GM12891 (cell line): ENCODE results near the gene TAAR1.
"Not testable (repeated sequence)": the region's sequence is repeated elsewhere in the genome, so short reads cannot be mapped to it uniquely, and the experiment has no call there.

Source experiments
- DNase-seq: peaks from one replicate; pipeline ENCODE4 v3.0.0; 2011; ENCODE audit warnings: low spot score; ENCODE audit not compliant: insufficient read length
- FAIRE-seq: peaks from 2 replicates; lab custom pipeline; 2011; peaks lifted over from hg19 to GRCh38; lab: Jason Lieb, UNC
- PAX5 ChIP-seq: IDR thresholded peaks from 2 replicates; pipeline ENCODE4 v1.6.1; 2011; ENCODE audit warnings: low read length, moderate library complexity, mild to moderate bottlenecking; ENCODE audit not compliant: insufficient read depth, severe bottlenecking
- POLR2A ChIP-seq: IDR thresholded peaks from 2 replicates; pipeline ENCODE4 v1.6.1; 2011; ENCODE audit warnings: low read depth, low read length, control low read depth
- POLR2AphosphoS5 ChIP-seq: IDR thresholded peaks from 2 replicates; pipeline ENCODE4 v1.6.1; 2011; ENCODE audit warnings: low read depth, low read length, control low read depth
- POU2F2 ChIP-seq: IDR thresholded peaks from 2 replicates; pipeline ENCODE4 v1.6.1; 2011; ENCODE audit warnings: low read depth, mild to moderate bottlenecking, control low read depth, low read length, moderate library complexity
- SPI1 ChIP-seq: IDR thresholded peaks from 2 replicates; pipeline ENCODE4 v1.6.1; 2011; ENCODE audit warnings: low read depth, low read length, control low read depth
- TAF1 ChIP-seq: IDR thresholded peaks from 2 replicates; pipeline ENCODE4 v1.6.1; 2011; ENCODE audit warnings: low read depth, low read length, control low read depth

TAAR1 gene

DNA sequence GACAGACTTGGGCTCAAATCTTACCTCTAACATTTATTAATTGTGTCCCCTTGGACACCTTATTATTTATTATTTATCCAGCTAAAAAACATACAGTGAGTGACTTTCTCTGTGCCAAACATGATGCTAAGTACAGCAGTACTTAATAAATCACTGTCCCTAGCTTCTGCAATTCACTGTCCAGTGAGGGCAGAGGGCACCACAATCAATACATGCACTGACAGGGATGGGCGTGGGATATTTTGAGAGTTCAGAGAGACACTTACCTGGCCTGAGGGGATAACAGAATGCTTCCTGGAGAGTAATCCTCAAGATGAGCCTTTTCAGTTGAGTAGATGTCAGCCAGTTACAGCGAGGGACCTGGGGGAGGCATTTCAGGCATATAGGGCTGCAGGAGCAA lies 25.6 kb downstream of the TAAR1 start:
- no peak for DNase-seq
- no peak for TF ChIP-seq TAF1
- FAIRE-seq = no peak

DNA sequence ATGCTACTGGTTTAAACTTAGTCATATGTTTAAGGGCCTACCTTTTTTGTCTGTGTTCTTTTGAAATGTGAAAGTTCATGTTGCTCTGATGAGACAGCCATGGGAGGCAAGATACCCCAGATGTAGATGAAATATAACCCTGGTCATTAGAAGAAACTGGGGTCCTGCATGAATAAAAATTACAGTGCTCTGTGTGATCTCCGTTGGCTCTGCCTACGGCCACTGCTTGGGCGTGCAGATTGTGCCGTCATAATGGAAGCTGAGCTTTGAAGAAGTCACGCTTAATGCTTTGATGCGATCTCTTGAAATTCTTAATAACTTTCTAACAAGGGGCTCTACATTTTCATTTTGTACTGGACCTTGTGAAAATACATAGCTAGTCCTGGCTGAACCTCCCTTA lies 34.8 kb downstream of the TAAR1 start, which contains the start of gene TAAR2:
TAAR2 (minus strand) TSS at position 101 of the 400 bp plus-strand sequence; CDS start at position 101, 0 bp downstream.
- TF ChIP-seq POU2F2 (no peak), POLR2A (no peak), TAF1 (no peak), PAX5 (no peak), POLR2AphosphoS5 (no peak), SPI1 (no peak)
- DNase-seq (no peak), FAIRE-seq (no peak)

DNA sequence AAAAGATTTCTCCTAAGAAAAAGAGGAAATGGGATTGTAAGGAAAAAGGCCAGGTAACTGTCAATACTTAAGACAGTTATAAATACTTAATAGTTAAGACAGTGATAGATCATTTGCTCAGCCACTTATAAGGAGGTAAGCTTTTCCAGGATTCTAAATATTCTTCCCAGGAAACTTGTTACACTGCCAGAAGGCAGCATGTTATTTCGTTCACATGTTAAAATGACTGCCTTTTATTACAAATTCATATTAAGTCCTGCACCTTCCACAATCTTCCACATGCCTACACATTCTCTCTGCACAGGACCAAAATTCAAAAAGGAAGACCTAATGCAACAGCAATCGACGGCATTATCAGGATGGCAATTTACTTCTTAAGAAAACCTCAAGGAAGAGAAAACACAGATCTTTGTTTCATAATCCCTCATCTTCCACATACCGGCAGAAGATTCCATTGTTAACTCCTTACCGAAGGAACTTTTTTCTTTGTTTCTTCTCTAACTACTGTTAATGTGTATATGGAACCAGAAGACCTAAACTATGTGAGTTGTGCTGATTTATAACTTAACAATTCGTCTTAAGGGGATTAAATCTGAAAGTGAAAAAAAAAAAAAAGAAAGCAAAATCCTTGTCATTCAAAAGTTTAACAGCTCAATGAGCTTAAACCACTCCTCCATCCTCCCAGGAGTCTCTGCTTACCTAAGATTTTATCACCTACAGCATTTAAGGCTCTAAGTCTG lies 35.7 kb downstream of the TAAR1 start:
- FAIRE-seq (no peak), DNase-seq (no peak)
- TF ChIP-seq SPI1 (no peak), POLR2A (no peak), POU2F2 (no peak), TAF1 (no peak), PAX5 (no peak), POLR2AphosphoS5 (no peak)

DNA sequence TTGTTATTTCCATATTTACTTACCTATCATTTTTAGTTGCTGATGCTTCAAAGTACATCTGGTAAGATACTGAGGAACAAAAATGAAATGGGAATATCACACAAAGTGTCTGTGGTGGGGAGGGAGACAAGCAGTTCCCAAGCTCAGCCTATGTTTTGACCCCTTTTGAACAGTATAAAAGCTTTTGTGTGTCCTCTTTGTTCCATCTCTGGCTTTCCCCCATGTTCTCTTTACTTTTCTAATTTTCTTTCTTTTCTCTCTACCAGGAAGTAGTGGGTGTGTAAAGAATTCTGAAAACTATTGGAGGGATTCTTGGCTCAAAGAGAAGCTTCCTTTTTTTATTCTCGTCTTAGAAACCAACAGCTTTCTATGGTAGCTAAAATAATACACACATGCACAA lies 42.3 kb downstream of the TAAR1 start:
- FAIRE-seq (no peak), DNase-seq (no peak)
- no peak for TF ChIP-seq POLR2AphosphoS5
- no peak for TF ChIP-seq POU2F2
- no peak for TF ChIP-seq TAF1
- TF ChIP-seq PAX5 = no peak
- TF ChIP-seq POLR2A = no peak
- no peak for TF ChIP-seq SPI1

DNA sequence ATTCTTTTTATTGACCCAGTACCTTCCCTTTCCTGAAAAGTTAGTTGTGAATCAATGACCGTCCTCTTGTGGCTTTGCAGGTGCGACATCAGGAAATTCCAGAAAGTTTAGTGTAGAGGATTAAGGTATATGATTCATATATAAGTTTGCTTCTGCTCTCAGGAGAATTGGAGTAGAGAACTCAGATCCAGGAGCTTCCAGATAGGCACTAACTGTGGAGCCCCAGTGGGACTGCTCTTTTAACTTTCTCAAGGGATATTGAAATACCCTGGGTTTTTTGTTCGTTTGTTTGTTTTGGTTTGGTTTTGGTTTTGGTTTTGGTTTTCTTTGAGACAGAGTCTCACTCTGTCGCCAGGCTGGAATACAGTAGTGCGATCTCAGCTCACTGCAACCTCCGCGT lies 44.4 kb downstream of the TAAR1 start:
- FAIRE-seq = no peak
- no peak for TF ChIP-seq PAX5
- no peak for TF ChIP-seq POLR2AphosphoS5
- TF ChIP-seq POU2F2 = no peak
- no peak for TF ChIP-seq SPI1
- no peak for TF ChIP-seq TAF1
- no peak for TF ChIP-seq POLR2A
- DNase-seq = no peak

DNA sequence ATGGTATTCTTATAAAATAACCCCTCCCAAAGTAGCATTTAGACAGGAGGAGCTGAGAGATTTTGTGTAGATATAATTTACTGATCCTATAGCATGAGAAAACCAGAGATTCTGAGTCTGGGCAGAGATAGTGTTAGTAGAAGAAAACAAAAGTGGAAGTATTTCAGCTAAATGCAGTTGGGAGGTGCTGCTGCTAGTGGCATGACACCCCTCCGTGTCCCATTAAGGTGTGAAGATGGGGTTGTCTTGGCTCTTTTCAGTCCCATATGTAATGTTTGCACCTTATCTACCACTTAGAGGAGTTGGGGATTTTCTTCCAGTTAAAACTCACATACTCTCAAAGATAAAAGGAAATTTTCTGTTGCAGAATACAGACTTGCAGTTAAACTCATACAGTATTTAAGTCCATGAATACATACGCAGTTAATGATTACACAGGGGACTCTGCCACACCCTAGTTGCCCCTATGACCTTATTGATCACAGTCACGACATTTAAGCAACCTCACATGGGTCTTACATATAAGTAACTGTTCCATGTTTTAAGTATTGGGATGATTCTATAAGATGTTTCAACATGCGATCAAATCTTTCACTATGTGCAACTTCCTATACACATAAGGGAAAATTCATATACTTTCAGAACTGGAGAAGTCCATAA lies 46.4 kb downstream of the TAAR1 start:
- no peak for TF ChIP-seq POU2F2
- TF ChIP-seq SPI1 = no peak
- TF ChIP-seq PAX5 = no peak
- TF ChIP-seq TAF1 = no peak
- TF ChIP-seq POLR2AphosphoS5 = no peak
- no peak for TF ChIP-seq POLR2A
- no peak for FAIRE-seq
- no peak for DNase-seq

DNA sequence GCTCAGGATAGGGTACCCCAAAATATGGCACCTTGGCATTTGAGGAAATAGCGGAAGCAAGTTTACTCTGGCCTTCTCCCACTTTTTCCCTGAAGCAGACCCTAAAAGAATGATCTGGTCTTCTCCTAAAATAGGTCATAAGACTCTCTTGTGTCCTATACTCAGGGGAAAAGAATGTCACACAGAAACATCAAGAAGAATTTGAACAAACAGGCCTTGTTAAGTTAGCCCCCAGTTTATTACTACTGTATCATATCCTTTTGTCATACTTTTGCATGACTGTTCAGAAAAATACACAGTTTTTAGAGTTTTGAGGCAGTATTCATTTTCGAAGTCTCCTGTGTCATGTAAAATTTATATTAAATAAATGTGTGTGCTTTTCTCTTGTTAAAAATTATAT lies 47.4 kb downstream of the TAAR1 start:
- TF ChIP-seq POU2F2 (no peak), TAF1 (no peak), POLR2AphosphoS5 (no peak), POLR2A (no peak), SPI1 (no peak), PAX5 (no peak)
- no peak for FAIRE-seq
- no peak for DNase-seq

DNA sequence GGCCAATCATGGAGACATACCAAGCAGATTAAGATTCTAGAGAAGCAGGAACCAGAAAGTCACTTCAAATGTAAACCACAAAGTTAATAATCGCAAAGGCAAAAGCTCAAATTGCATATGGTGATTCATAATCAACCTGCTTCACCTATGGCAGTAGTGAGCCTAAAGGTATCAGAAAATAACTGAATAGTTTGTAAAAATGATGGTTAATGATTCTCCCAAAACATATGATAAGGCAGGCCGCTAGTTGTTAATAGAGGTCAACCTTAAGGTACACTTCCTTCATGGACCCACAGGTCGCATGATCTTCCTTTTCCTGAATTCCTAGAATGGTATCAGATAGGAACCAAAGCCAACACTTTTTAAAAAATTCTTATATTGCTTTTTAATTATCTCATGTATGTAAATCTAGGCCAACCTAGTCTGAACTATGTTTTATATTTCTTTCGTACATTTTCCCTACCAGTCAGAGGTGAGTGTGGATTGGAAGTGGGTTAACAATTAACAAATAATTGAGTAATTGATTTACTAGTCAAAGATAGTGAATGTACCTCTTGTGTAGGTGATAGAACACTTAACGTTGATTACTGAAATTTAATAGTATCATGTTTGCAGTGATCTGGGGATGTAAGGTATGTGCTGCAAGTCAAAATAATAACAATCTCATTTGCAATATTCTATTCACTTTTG lies 51.3 kb downstream of the TAAR1 start:
- FAIRE-seq = no peak
- no peak for DNase-seq
- no peak for TF ChIP-seq POU2F2
- no peak for TF ChIP-seq SPI1
- no peak for TF ChIP-seq POLR2A
- TF ChIP-seq TAF1 = no peak
- TF ChIP-seq POLR2AphosphoS5 = no peak
- no peak for TF ChIP-seq PAX5

DNA sequence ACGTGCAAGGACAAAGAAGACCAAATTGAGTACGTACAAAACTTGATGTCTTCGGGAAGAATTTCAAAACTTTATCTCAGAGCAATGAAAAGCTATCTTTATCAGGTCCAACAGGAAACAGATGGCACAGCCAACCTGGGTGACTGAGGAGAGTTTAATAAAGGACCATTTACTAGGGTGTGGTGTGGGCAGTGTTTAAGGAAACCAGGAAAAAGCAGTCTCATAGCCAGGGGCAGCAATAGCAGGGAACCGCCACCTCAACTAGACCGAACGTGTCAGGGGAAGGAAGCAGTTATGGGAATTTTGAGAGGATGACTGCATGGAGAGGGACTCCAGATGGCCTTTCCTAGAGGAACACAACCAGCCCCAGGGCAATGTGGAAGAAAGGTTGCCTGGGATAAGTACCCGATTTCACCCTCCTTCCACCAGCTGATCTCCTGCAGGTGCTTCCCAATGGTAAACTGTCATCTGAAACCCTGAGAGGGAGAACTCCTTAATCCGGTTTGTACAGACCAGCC lies 54.3 kb downstream of the TAAR1 start:
- TF ChIP-seq POLR2A (no peak), TAF1 (no peak), POU2F2 (no peak), POLR2AphosphoS5 (no peak), PAX5 (no peak), SPI1 (no peak)
- FAIRE-seq (no peak), DNase-seq (no peak)

DNA sequence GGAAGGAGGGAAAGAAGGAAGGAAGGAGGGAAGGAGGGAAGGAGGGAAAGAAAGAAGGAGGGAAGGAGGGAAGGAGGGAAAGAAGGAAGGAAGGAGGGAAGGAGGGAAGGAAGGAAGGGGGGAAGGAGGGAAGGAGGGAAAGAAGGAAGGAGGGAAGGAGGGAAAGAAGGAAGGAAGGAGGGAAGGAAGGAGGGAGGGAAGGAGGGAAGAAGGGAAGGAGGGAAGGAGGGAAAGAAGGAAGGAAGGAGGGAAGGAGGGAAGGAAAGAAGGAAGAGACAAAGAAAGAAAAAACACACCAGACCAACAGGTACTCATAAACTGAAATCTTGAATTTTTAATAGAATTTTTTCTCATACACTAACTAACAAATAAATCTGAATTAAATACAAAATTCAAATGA lies 58.1 kb downstream of the TAAR1 start:
- DNase-seq = not testable (repeated sequence)
- peak; percentile 69 for FAIRE-seq
